Measurements from ENCODE around the gene SPDYE4.

DNA sequence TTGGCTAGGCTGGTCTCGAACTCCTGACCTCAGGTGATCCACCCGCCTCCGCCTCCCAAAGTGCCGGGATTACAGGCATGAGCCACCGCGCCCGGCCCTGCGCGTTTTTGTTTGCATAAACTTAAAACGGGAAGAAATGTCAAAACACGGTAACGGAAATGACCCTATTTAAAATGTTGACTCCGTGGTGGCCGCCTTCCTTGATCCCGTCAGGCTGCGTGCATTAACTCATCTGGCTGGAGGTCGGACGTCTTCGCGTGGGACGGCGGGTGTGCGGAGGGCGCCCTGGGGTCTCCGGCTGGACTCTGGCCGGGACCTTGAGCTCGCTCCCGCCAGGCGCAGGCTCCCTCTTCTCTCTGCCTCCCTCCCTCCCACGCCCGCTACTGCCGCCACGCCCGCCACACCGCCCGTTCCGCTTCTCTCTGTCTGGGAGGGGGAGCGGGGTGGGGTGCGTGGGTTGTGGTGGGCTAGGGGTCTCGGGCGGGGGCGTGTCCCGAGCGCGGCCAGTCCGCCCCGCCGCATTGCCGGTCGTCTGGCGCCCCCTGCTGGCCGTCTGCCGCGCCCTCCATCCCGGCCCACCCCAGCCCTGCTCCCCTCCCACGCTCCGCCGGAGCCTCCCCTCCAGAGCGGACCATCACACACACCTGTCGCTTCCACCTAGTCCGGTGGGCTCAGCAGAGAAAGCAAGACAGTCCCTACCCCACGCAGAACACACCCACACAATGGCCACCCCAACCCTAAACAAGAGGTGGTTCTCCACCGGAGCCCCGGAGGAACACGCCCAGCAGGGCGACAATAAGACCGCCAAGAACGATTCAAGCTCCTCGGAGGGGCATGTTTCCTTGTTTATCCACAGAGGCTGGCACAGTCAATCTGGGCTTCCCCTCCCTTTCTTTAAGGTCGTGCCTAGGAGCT is 12.5 kb downstream of the SPDYE4 start:
- TF ChIP-seq, protein P1, sequence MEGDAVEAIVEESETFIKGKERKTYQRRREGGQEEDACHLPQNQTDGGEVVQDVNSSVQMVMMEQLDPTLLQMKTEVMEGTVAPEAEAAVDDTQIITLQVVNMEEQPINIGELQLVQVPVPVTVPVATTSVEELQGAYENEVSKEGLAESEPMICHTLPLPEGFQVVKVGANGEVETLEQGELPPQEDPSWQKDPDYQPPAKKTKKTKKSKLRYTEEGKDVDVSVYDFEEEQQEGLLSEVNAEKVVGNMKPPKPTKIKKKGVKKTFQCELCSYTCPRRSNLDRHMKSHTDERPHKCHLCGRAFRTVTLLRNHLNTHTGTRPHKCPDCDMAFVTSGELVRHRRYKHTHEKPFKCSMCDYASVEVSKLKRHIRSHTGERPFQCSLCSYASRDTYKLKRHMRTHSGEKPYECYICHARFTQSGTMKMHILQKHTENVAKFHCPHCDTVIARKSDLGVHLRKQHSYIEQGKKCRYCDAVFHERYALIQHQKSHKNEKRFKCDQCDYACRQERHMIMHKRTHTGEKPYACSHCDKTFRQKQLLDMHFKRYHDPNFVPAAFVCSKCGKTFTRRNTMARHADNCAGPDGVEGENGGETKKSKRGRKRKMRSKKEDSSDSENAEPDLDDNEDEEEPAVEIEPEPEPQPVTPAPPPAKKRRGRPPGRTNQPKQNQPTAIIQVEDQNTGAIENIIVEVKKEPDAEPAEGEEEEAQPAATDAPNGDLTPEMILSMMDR (IDR thresholded peaks at IDR 0.05; ENCODE audit: low read length): peak; percentile 83
- TF ChIP-seq EZH2 (IDR thresholded peaks at IDR 0.05; ENCODE audit: borderline replicate concordance, low read length): no peak

All from OCI-LY1 (cell line).